GM12878 (cell line): Measurements from ENCODE around the gene RNF13. TPM values are rescaled to one million over a fixed set of nuclear protein-coding genes. Genes with fewer than 3 reads are reported as not detected.

ENCODE experiments used
- ATAC-seq: fragments of 200-7000 bp; cut with Tn5 transposase; 3 replicates; pipeline ENCODE4 v1.9.1; 2020; ENCODE audit warnings: mild to moderate bottlenecking, moderate library complexity
- BruUV-seq: library from RNA; stranded (reverse); fragments of 400-500 nt; replicated peaks from 2 replicates; lab custom pipeline; 2021; lab: Mats Ljungman, UMichigan
- CTCF ChIA-PET: fragments of 300-600 bp; sonication (Branson Sonifier 250); formaldehyde crosslinking; extraction: SDS; loops from one replicate; lab custom pipeline; 2021; ENCODE audit warnings: inconsistent platforms; lab: Yijun Ruan, JAX
- POLR2A ChIA-PET: fragments of 350-600 bp; formaldehyde crosslinking; extraction: SDS; loops from one replicate; lab custom pipeline; 2021; ENCODE audit warnings: inconsistent platforms; lab: Charles Lee
- RAD21 ChIA-PET: fragments of 300-600 bp; sonication (Branson Sonifier 250); formaldehyde crosslinking; loops from one replicate; lab custom pipeline; 2023; ENCODE audit warnings: antibody characterized with exemption; ENCODE audit not compliant: unreplicated experiment; lab: Charles Lee
- SMC1A ChIA-PET: fragments of 300-600 bp; sonication (Branson Sonifier 250); formaldehyde crosslinking; loops from one replicate; lab custom pipeline; 2023; ENCODE audit not compliant: unreplicated experiment, uncharacterized antibody; lab: Charles Lee
- DNase-seq: peaks from one replicate; pipeline ENCODE4 v3.0.0-alpha.2; 2011; ENCODE audit warnings: low read depth, low spot score
- FAIRE-seq: peaks from 3 replicates; lab custom pipeline; 2011; peaks lifted over from hg19 to GRCh38; lab: Jason Lieb, UNC
- H2AFZ ChIP-seq: 2 replicates; pipeline ENCODE4 v1.6.0; 2011; ENCODE audit warnings: low read depth, low read length, control low read depth; ENCODE audit not compliant: control insufficient read depth
- H3K27ac ChIP-seq: 2 replicates; pipeline ENCODE4 v1.5.1; 2011; ENCODE audit warnings: control low read depth; ENCODE audit not compliant: control insufficient read depth, insufficient read depth
- H3K27me3 ChIP-seq, 2 experiments: replicated peaks in 1 of 2; 2 replicates each; pipeline versions ENCODE4 v1.6.0 to v1.6.1; 2011; ENCODE audit warnings: low read length in 1 of 2; ENCODE audit not compliant: control insufficient read depth in 2 of 2, insufficient read depth in 2 of 2
- H3K36me3 ChIP-seq, 2 experiments: 2 replicates each; pipeline ENCODE4 v1.5.1; 2011; ENCODE audit warnings: low read length in 1 of 2; ENCODE audit not compliant: control insufficient read depth in 2 of 2, insufficient read depth in 2 of 2
- H3K4me1 ChIP-seq: 2 replicates; pipeline ENCODE4 v1.6.1; 2011; ENCODE audit warnings: mild to moderate bottlenecking, low read length, moderate library complexity, mixed read lengths; ENCODE audit not compliant: control insufficient read depth, insufficient read depth
- H3K4me2 ChIP-seq: 2 replicates; pipeline ENCODE4 v1.6.0; 2011; ENCODE audit warnings: control low read depth; ENCODE audit not compliant: control insufficient read depth, insufficient read depth
- H3K4me3 ChIP-seq: fragments of 200-600 bp; sonication (generic); 2 replicates; pipeline ENCODE4 v1.5.1; 2016
- H3K79me2 ChIP-seq: 2 replicates; pipeline ENCODE4 v1.6.0; 2011; ENCODE audit warnings: low read length; ENCODE audit not compliant: control insufficient read depth, insufficient read depth
- H3K9ac ChIP-seq: 2 replicates; pipeline ENCODE4 v1.8.0; 2011; ENCODE audit warnings: low read length, control low read depth, mixed read lengths; ENCODE audit not compliant: control insufficient read depth, insufficient read depth
- H3K9me3 ChIP-seq: replicated peaks from 3 replicates; pipeline ENCODE4 v1.5.1; 2011; ENCODE audit warnings: mild to moderate bottlenecking, low read length; ENCODE audit not compliant: control insufficient read depth, insufficient read depth
- H4K20me1 ChIP-seq: 2 replicates; pipeline ENCODE4 v1.6.0; 2011; ENCODE audit not compliant: control insufficient read depth, insufficient read depth
- BHLHE40 ChIP-seq, 2 experiments: fragments of 450-650 bp in 1 of 2; IDR thresholded peaks; 2 replicates each; pipeline ENCODE4 v1.6.1; 2011 to 2017; ENCODE audit warnings: low read depth in 2 of 2, borderline replicate concordance in 1 of 2, improper control_type of control experiment in 1 of 2, low read length in 1 of 2, mild to moderate bottlenecking in 1 of 2
- EED ChIP-seq: sonication (generic); IDR thresholded peaks from 2 replicates; pipeline ENCODE4 v1.6.1; 2016; ENCODE audit warnings: antibody characterized with exemption, low read depth
- NR2C1 ChIP-seq: fragments of 450-650 bp; IDR thresholded peaks from 2 replicates; pipeline ENCODE4 v1.6.1; 2017; ENCODE audit warnings: antibody characterized with exemption, mild to moderate bottlenecking, moderate library complexity
- POLR2AphosphoS5 ChIP-seq: IDR thresholded peaks from 2 replicates; pipeline ENCODE4 v1.6.1; 2011; ENCODE audit warnings: mild to moderate bottlenecking, low read length, inconsistent platforms
- STAT3 ChIP-seq: IDR thresholded peaks from 2 replicates; pipeline ENCODE4 v1.6.1; 2011; ENCODE audit warnings: low read depth, low read length, improper control_type of control experiment
- ZBED1 ChIP-seq: IDR thresholded peaks from 2 replicates; pipeline ENCODE4 v1.6.1; 2016; ENCODE audit warnings: borderline replicate concordance
- ZNF207 ChIP-seq: fragments of 450-650 bp; IDR thresholded peaks from 2 replicates; pipeline ENCODE4 v1.6.1; 2014; ENCODE audit warnings: antibody characterized with exemption, mild to moderate bottlenecking, borderline replicate concordance
- WGBS: methylation state at CpG from one replicate; pipeline ENCODE4 v1.1.6; 2016; ENCODE audit warnings: low lambda C conversion rate; ENCODE audit not compliant: insufficient replicate concordance, insufficient coverage; ENCODE audit errors: missing lambda C conversion rate; 5-methylcytosine and 5-hydroxymethylcytosine counted together
- in situ Hi-C: fragments of 300-500 bp; cut with MboI; formaldehyde crosslinking; loops from 9 replicates; pipeline ENCODE4 v1.14.3; 2018; ENCODE audit warnings: mixed read lengths
- intact Hi-C: fragments of 100-400 bp; cut with micrococcal nuclease; formaldehyde crosslinking; loops from one replicate; pipeline ENCODE4 v1.14.2; 2022; ENCODE audit not compliant: unreplicated experiment
- polyA plus RNA-seq, 11 experiments: library from polyadenylated mRNA; depleted of rRNA in 4 of 11; unstranded in 6 of 11; stranded (reverse) in 5 of 11; fragments of >200 nt; fragmentation: Nextera tagmentation in 4 of 11; fragmentation: Illumina TruSeq in 1 of 11; extraction: Ambion mirVana in 4 of 11; extraction: Trizol in 1 of 11; gene quantifications; 1 replicate in 1 of 11; 2 replicates in 10 of 11; pipeline versions ENCODE4 v1.2.1 to v1.2.3, GENCODE V29; 2011 to 2016; ENCODE audit warnings: inconsistent platforms in 2 of 11, missing spikeins in 2 of 11, low read depth in 1 of 11
- total RNA-seq, 4 experiments: library from RNA; depleted of rRNA in 3 of 4; stranded (reverse); fragments of >200 nt in 3 of 4; fragmentation: Illumina TruSeq in 1 of 4; extraction: Trizol in 1 of 4; gene quantifications; 2 replicates each; pipeline versions ENCODE4 v1.2.1 to v1.2.3, GENCODE V29; 2013 to 2021
- TF ChIP-seq, protein P1 (sequence below): fragments of 450-650 bp; formaldehyde crosslinking; IDR thresholded peaks from 2 replicates; pipeline ENCODE4 v1.4.0; 2022; ENCODE audit warnings: mild to moderate bottlenecking, moderate library complexity
- TF ChIP-seq, protein P2 (sequence below): fragments of 450-650 bp; IDR thresholded peaks from 2 replicates; pipeline ENCODE4 v1.6.1; 2018; ENCODE audit warnings: mild to moderate bottlenecking, low read depth, moderate library complexity; ENCODE audit not compliant: partially characterized antibody
- TF ChIP-seq, protein P3 (sequence below): IDR thresholded peaks from 2 replicates; pipeline ENCODE4 v1.6.1; 2012; ENCODE audit warnings: low read depth, low read length, improper control_type of control experiment

The RNF13 gene
- total and polyA plus RNA-seq, 10 of the 15 experiments (the other 5 are each of a cell fraction or from before 2014, with no cell fraction given), result 18.9 to 73.4 (median 36.7) TPM

DNA sequence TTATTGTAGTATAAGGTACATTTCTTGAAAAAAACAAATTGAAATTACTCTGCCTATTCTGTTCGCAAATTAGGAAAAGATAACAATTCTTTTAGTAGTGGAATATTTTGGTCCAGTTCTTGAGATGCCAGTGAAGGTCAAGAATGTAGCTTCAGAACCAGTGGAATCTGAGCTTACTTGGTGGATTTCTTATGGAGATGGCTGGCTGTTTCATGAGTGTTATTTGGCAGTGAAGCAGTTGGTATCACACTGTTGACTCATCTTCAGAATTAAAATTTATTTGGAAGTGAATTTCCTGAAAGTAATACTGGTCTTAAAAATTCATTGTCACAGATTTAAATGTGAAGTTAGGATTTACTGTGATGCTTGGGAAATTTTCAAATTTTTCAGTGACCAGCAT, 19.1 kb downstream of the RNF13 start:
- 100% methylated on average over 1 of the region's 1 CpG for WGBS
- in situ Hi-C loops (no loop called here), intact Hi-C loops (no loop called here)
- no peak overlapping the region for H2AFZ ChIP-seq
- no peaks in the 10 kb centered on the region for H4K20me1 ChIP-seq
- DNase-seq (no peak), ATAC-seq (no peak), FAIRE-seq (no peak)
- H3K9ac ChIP-seq, result no peak overlapping the region
- H3K27me3 ChIP-seq, result no peaks in the 10 kb centered on the region
- SMC1A ChIA-PET, result interaction anchor here (1.5 kb wide), 1 partner anchor 12 kb away, joined by 3 read pairs; no protein-coding TSS in a partner anchor
- H3K4me3 ChIP-seq, result no peak overlapping the region
- BruUV-seq, result no TSS peak
- RAD21 ChIA-PET, result no interaction called here
- no peaks in the 10 kb centered on the region for H3K4me1 ChIP-seq
- TF ChIP-seq, protein P1, sequence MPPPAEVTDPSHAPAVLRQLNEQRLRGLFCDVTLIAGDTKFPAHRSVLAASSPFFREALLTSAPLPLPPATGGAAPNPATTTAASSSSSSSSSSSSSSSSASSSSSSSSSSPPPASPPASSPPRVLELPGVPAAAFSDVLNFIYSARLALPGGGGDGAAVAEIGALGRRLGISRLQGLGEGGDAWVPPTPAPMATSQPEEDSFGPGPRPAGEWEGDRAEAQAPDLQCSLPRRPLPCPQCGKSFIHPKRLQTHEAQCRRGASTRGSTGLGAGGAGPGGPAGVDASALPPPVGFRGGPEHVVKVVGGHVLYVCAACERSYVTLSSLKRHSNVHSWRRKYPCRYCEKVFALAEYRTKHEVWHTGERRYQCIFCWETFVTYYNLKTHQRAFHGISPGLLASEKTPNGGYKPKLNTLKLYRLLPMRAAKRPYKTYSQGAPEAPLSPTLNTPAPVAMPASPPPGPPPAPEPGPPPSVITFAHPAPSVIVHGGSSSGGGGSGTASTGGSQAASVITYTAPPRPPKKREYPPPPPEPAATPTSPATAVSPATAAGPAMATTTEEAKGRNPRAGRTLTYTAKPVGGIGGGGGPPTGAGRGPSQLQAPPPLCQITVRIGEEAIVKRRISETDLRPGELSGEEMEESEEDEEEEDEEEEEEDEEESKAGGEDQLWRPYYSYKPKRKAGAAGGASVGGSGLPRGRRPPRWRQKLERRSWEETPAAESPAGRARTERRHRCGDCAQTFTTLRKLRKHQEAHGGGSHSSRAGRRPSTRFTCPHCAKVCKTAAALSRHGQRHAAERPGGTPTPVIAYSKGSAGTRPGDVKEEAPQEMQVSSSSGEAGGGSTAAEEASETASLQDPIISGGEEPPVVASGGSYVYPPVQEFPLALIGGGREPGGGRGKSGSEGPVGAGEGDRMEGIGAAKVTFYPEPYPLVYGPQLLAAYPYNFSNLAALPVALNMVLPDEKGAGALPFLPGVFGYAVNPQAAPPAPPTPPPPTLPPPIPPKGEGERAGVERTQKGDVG (CRISPR knock-in tag), result no peak
- TF ChIP-seq ZBED1 (no peak), STAT3 (no peak), POLR2AphosphoS5 (no peak), NR2C1 (no peak), BHLHE40 (IDR thresholded peaks at IDR 0.05; ENCODE audit: borderline replicate concordance in 1 of 2, low read depth in 2 of 2, low read length in 1 of 2) (no peak), ZNF207 (no peak), EED (no peak)
- TF ChIP-seq, protein P2, sequence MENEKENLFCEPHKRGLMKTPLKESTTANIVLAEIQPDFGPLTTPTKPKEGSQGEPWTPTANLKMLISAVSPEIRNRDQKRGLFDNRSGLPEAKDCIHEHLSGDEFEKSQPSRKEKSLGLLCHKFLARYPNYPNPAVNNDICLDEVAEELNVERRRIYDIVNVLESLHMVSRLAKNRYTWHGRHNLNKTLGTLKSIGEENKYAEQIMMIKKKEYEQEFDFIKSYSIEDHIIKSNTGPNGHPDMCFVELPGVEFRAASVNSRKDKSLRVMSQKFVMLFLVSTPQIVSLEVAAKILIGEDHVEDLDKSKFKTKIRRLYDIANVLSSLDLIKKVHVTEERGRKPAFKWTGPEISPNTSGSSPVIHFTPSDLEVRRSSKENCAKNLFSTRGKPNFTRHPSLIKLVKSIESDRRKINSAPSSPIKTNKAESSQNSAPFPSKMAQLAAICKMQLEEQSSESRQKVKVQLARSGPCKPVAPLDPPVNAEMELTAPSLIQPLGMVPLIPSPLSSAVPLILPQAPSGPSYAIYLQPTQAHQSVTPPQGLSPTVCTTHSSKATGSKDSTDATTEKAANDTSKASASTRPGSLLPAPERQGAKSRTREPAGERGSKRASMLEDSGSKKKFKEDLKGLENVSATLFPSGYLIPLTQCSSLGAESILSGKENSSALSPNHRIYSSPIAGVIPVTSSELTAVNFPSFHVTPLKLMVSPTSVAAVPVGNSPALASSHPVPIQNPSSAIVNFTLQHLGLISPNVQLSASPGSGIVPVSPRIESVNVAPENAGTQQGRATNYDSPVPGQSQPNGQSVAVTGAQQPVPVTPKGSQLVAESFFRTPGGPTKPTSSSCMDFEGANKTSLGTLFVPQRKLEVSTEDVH, result no peak
- TF ChIP-seq, protein P3, sequence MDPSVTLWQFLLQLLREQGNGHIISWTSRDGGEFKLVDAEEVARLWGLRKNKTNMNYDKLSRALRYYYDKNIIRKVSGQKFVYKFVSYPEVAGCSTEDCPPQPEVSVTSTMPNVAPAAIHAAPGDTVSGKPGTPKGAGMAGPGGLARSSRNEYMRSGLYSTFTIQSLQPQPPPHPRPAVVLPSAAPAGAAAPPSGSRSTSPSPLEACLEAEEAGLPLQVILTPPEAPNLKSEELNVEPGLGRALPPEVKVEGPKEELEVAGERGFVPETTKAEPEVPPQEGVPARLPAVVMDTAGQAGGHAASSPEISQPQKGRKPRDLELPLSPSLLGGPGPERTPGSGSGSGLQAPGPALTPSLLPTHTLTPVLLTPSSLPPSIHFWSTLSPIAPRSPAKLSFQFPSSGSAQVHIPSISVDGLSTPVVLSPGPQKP, result no peak
- no peak overlapping the region for H3K27ac ChIP-seq
- POLR2A ChIA-PET, result no interaction called here
- H3K79me2 ChIP-seq, result peaks cover 1% of the 10 kb centered on the region
- H3K36me3 ChIP-seq, result no peaks in the 10 kb centered on the region
- CTCF ChIA-PET, result interaction anchor here (1.1 to 1.6 kb wide), 2 partner anchors 12 to 21 kb away, joined by 3 to 4 read pairs; no protein-coding TSS in a partner anchor
- H3K4me2 ChIP-seq, result no peak overlapping the region
- H3K9me3 ChIP-seq, result peaks cover 29% of the 10 kb centered on the region
